IPS-NIHi7 (cell line): ENCODE data around the gene NPEPL1.

Experiments used
- DNase-seq: peaks from one replicate; pipeline ENCODE4 v3.0.0; 2012; ENCODE audit warnings: mixed read lengths; ENCODE audit errors: extremely low spot score

NPEPL1 gene

GRCh38 chr20:58657262-58657661, 35.3 kb upstream of the NPEPL1 start:
- DNase-seq: no peak

GRCh38 chr20:58657986-58658385, 34.6 kb upstream of the NPEPL1 start:
- no peak for DNase-seq

GRCh38 chr20:58658760-58659159, 33.8 kb upstream of the NPEPL1 start:
- no peak for DNase-seq

GRCh38 chr20:58659841-58660240, 32.8 kb upstream of the NPEPL1 start:
- DNase-seq: no peak

GRCh38 chr20:58660855-58661597, 31.6 kb upstream of the NPEPL1 start:
- DNase-seq: no peak

- no peak for DNase-seq
These were observed 30.8 kb upstream of the NPEPL1 start for GRCh38 chr20:58661598-58662473.

GRCh38 chr20:58664331-58664730, 28.3 kb upstream of the NPEPL1 start:
- no peak for DNase-seq

GRCh38 chr20:58664883-58665282, 27.7 kb upstream of the NPEPL1 start:
- DNase-seq: no peak

- no peak for DNase-seq
These were observed 27.0 kb upstream of the NPEPL1 start for GRCh38 chr20:58665606-58666005.

- DNase-seq: no peak
These were observed 25.9 kb upstream of the NPEPL1 start for GRCh38 chr20:58666702-58667101.

GRCh38 chr20:58667975-58668374, 24.6 kb upstream of the NPEPL1 start:
- DNase-seq: no peak

GRCh38 chr20:58668901-58669286, 23.7 kb upstream of the NPEPL1 start:
- DNase-seq: no peak

- DNase-seq: peak; percentile 73
These were observed 23.2 kb upstream of the NPEPL1 start for GRCh38 chr20:58669287-58670006.

- no peak for DNase-seq
These were observed 22.5 kb upstream of the NPEPL1 start for GRCh38 chr20:58670102-58670501.

- DNase-seq: no peak
These were observed 21.9 kb upstream of the NPEPL1 start for GRCh38 chr20:58670659-58671058.

- no peak for DNase-seq
These were observed 19.5 kb upstream of the NPEPL1 start for GRCh38 chr20:58673119-58673518.

- DNase-seq: no peak
These were observed 17.4 kb upstream of the NPEPL1 start for GRCh38 chr20:58675146-58675584.

- DNase-seq: no peak
These were observed 17.0 kb upstream of the NPEPL1 start for GRCh38 chr20:58675641-58676040.

- DNase-seq: no peak
These were observed 16.4 kb upstream of the NPEPL1 start for GRCh38 chr20:58676161-58676560.

GRCh38 chr20:58677079-58677604, 15.5 kb upstream of the NPEPL1 start:
- DNase-seq: no peak

- no peak for DNase-seq
These were observed 14.8 kb upstream of the NPEPL1 start for GRCh38 chr20:58677808-58678207.

GRCh38 chr20:58678806-58679205, 13.8 kb upstream of the NPEPL1 start:
- no peak for DNase-seq
